A549 (cell line): ENCODE results near the gene RNF225.
A peak's percentile ranks its signal among the peaks of the same experiment; 100 is the strongest.

Experiments used
- CHD2 ChIP-seq: fragments of 150-350 bp; IDR thresholded peaks from 2 replicates; pipeline ENCODE4 v1.6.1; 2014; ENCODE audit warnings: low read length; ENCODE audit not compliant: partially characterized antibody
- JUNB ChIP-seq: fragments of >200 bp; sonication (Bioruptor Twin); formaldehyde crosslinking; IDR thresholded peaks from 2 replicates; pipeline ENCODE4 v1.6.1; 2016
- PBX3 ChIP-seq: IDR thresholded peaks from 2 replicates; pipeline ENCODE4 v1.6.1; 2012
- POLR2A ChIP-seq: IDR thresholded peaks from 2 replicates; pipeline ENCODE4 v1.6.1; 2012; ENCODE audit warnings: mild to moderate bottlenecking, low read length
- TF ChIP-seq, protein P1 (sequence below): fragments of >200 bp; sonication (Bioruptor Twin); formaldehyde crosslinking; IDR thresholded peaks from 3 replicates; pipeline ENCODE4 v1.5.1; 2016

DNA sequence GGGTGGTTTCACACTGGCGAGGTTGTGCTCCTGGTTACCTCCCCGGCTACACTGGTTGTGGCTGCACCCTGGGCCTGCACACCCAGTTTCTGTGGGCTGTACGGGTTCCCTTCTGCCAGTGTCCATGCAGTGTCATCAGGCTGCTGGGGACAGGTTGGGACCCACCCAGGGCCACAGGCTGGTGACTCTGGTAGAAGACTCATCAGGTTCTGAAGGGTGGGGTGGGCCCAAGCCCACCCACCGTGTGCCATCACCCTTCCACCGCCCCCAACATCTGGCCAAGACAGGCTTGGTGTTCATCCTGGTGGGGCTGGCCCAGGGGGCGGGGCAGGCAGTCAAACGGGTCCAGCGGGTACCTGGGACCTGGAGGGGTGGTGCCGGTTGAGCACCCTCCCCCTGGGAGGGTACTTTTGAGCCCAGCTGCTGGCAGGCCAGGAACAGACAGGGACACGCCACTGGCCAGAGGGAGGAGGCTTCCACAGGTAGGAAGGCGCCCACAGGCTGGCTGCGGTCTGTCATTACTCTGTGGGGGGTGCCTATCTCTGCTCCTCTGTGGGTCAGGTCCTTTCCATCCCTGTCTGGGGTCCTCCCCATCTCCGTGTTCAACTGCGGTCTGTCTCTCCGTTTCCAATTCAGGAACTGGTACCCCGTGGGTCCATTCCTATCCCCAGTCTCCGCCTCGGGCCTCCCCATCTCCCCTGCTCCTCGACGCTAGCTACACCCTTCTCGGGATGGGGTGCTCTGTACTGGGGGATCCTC lies at the start of gene RNF225:
- TF ChIP-seq, protein P1, sequence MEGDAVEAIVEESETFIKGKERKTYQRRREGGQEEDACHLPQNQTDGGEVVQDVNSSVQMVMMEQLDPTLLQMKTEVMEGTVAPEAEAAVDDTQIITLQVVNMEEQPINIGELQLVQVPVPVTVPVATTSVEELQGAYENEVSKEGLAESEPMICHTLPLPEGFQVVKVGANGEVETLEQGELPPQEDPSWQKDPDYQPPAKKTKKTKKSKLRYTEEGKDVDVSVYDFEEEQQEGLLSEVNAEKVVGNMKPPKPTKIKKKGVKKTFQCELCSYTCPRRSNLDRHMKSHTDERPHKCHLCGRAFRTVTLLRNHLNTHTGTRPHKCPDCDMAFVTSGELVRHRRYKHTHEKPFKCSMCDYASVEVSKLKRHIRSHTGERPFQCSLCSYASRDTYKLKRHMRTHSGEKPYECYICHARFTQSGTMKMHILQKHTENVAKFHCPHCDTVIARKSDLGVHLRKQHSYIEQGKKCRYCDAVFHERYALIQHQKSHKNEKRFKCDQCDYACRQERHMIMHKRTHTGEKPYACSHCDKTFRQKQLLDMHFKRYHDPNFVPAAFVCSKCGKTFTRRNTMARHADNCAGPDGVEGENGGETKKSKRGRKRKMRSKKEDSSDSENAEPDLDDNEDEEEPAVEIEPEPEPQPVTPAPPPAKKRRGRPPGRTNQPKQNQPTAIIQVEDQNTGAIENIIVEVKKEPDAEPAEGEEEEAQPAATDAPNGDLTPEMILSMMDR = no peak
- TF ChIP-seq POLR2A = no peak
- peak; percentile 82 for TF ChIP-seq PBX3
- TF ChIP-seq JUNB = no peak
- no peak for TF ChIP-seq CHD2
